GM12873 (cell line): Measurements from ENCODE around the gene GLIS1.

Experiments
- CTCF ChIP-seq: IDR thresholded peaks from 2 replicates; pipeline ENCODE4 v1.5.1; 2012; ENCODE audit warnings: low read depth, mild to moderate bottlenecking, moderate library complexity, low read length, control low read depth; ENCODE audit not compliant: insufficient read depth; ENCODE audit errors: missing control alignments

Gene GLIS1

GRCh38 chr1:53769184-53769583 is 30.2 kb upstream of the GLIS1 start:
- TF ChIP-seq CTCF, result no peak

- TF ChIP-seq CTCF, result no peak
These were observed 28.0 kb upstream of the GLIS1 start for GRCh38 chr1:53766831-53767405.

GRCh38 chr1:53766194-53766742 is 27.3 kb upstream of the GLIS1 start:
- TF ChIP-seq CTCF, result no peak

GRCh38 chr1:53765657-53766056 is 26.7 kb upstream of the GLIS1 start:
- TF ChIP-seq CTCF, result no peak

- no peak for TF ChIP-seq CTCF
These were observed 24.9 kb upstream of the GLIS1 start for GRCh38 chr1:53763911-53764310.

GRCh38 chr1:53763461-53763860 is 24.5 kb upstream of the GLIS1 start:
- no peak for TF ChIP-seq CTCF

- no peak for TF ChIP-seq CTCF
These were observed 16.9 kb upstream of the GLIS1 start for GRCh38 chr1:53755874-53756273.
